Measurements from ENCODE around the gene SFR1.

- TF ChIP-seq CTCF (IDR thresholded peaks at IDR 0.05), result no peak
- no peak for TF ChIP-seq EP300 (IDR thresholded peaks at IDR 0.05)
These were observed 23.5 kb upstream of the SFR1 start for GRCh38 chr10:104098358-104098925.
